Measurements from ENCODE around the gene HBEGF. TPM values are rescaled to one million over a fixed set of nuclear protein-coding genes. Genes with fewer than 3 reads are reported as not detected.

Gene HBEGF
- polyA plus RNA-seq, 2 of the 4 experiments (the other 2 are of a cell fraction), result 3.4 to 5.0 TPM

- Histone ChIP-seq H3K9me3 (no peaks in the 10 kb centered on the region), H3K4me3 (no peak overlapping the region), H3K27ac (no peak overlapping the region), H3K4me1 (peaks cover 14% of the 10 kb centered on the region), H3K4me2 (no peak overlapping the region)
- 86% methylated on average over 1 of the region's 1 CpG for WGBS (ENCODE audit: missing lambda C conversion rate)
- ATAC-seq, result no peak
- no peak for DNase-seq (ENCODE audit: low read depth in 1 of 2, low spot score in 1 of 2)
- no peak for TF ChIP-seq SMC3 (IDR thresholded peaks at IDR 0.05)
- no peak for TF ChIP-seq JUNB (IDR thresholded peaks at IDR 0.05)
- no peak for TF ChIP-seq RAD21 (conservative IDR thresholded peaks at IDR 0.05 in 1 of 2, IDR thresholded peaks at IDR 0.05 in 1 of 2)
- TF ChIP-seq NR3C1 (IDR thresholded peaks at IDR 0.05), result no peak
- no peak for TF ChIP-seq MAX (IDR thresholded peaks at IDR 0.05)
- TF ChIP-seq HOXB5 (CRISPR knock-in tag; IDR thresholded peaks at IDR 0.05), result no peak
- TF ChIP-seq HEYL (CRISPR knock-in tag; IDR thresholded peaks at IDR 0.05), result no peak
- TF ChIP-seq, protein P1, sequence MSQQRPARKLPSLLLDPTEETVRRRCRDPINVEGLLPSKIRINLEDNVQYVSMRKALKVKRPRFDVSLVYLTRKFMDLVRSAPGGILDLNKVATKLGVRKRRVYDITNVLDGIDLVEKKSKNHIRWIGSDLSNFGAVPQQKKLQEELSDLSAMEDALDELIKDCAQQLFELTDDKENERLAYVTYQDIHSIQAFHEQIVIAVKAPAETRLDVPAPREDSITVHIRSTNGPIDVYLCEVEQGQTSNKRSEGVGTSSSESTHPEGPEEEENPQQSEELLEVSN (IDR thresholded peaks at IDR 0.05; ENCODE audit: borderline replicate concordance, low read depth), result no peak
- no peak for TF ChIP-seq HOXB13 (CRISPR knock-in tag; IDR thresholded peaks at IDR 0.05; ENCODE audit: low read depth)
- no peak for TF ChIP-seq ZC3H11A (IDR thresholded peaks at IDR 0.05)
- no peak for TF ChIP-seq CBX8 (IDR thresholded peaks at IDR 0.05)
- TF ChIP-seq ZNF302 (CRISPR knock-in tag; IDR thresholded peaks at IDR 0.05), result no peak
- POLR2A ChIA-PET, result no interaction called here
- FAIRE-seq, result no peak
- CTCF ChIA-PET, result interaction anchor here (1.0 to 7.6 kb wide), 4 partner anchors 10 to 20 kb away, joined by 3 to 61 read pairs (median 3); partner anchors contain the start of gene HBEGF
These were observed 14.8 kb downstream of the HBEGF start for GRCh38 chr5:140331638-140332037.

- TF ChIP-seq FOSB (CRISPR knock-in tag; IDR thresholded peaks at IDR 0.05) (no peak), CHD4 (IDR thresholded peaks at IDR 0.05; ENCODE audit: borderline replicate concordance) (no peak), ZC3H11A (IDR thresholded peaks at IDR 0.05) (no peak), GATA3 (IDR thresholded peaks at IDR 0.05; ENCODE audit: borderline replicate concordance) (no peak), ZSCAN20 (CRISPR knock-in tag; IDR thresholded peaks at IDR 0.05) (no peak), EHF (CRISPR knock-in tag; IDR thresholded peaks at IDR 0.05) (no peak), ELK1 (IDR thresholded peaks at IDR 0.05; ENCODE audit: low read depth, low read length) (no peak), BHLHE40 (IDR thresholded peaks at IDR 0.05; ENCODE audit: low read depth, low read length) (no peak)
- no peak overlapping the region for H3K4me2 ChIP-seq
- FAIRE-seq, result no peak
- ATAC-seq, result 0 out of 6 replicates have a peak, but pooled peaks of 1 of the 2 experiments have one; percentile 8
- H3K4me3 ChIP-seq, result no peak overlapping the region
- H3K4me1 ChIP-seq, result peaks cover 15% of the 10 kb centered on the region
- H3K9me3 ChIP-seq, result no peaks in the 10 kb centered on the region
- no peak for DNase-seq (ENCODE audit: low read depth in 1 of 2, low spot score in 1 of 2)
- 0 out of 6 replicates have a peak overlapping the region, but pooled peaks of 1 of the 2 experiments have one; percentile 17 for H3K27ac ChIP-seq
- 61% methylated on average over 5 of the region's 5 CpGs for WGBS (ENCODE audit: missing lambda C conversion rate)
- CTCF ChIA-PET, result interaction anchor here (1.0 to 4.7 kb wide), 7 partner anchors 12 to 90 kb away, joined by 3 to 38 read pairs (median 4); partner anchors contain the start of gene HBEGF
- POLR2A ChIA-PET, result interaction anchor here (0.6 kb wide), 1 partner anchor 16 kb away, joined by 3 read pairs; the partner anchor contains the start of gene HBEGF
These were observed 16.5 kb downstream of the HBEGF start for GRCh38 chr5:140329739-140330481.

DNA sequence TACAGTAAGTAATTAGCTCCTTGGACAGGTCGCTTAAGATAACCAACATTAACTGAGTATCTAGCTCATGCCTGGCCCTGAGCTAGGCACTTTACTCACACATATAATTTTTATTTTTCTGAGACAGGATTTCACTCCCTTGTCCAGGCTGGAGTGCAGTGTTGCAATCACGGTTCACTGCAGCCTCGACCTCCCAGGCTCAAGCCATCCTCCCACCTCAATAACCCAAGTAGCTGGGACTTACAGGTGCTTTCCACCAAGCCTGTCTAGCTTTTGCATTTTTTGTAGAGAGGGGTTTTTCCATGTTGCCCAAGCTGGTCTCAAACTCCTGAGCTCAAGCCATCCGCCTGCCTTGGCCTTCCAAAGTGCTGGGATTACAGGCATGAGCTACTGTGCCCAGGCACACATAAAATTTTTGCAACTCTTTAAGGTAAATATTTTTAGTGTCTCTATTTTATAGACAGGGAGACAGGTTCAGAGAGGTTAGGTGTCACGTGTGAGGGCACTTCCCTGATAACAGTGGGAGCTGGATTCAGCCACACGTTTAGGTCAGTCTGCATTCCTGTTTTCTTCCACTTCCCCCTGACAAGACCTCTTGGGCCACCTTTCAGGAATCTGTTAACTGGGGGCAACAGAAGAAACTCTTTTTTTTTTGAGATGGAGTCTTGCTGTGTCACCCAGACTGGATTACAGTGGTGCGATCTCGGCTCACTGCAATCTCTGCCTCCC is 18.2 kb downstream of the HBEGF start:
- CTCF ChIA-PET, result interaction anchor here (1.2 to 4.7 kb wide), 9 partner anchors 10 to 86 kb away, joined by 3 to 38 read pairs (median 5); partner anchors contain the start of gene HBEGF
- no peaks in the 10 kb centered on the region for H3K9me3 ChIP-seq
- H3K27ac ChIP-seq, result peak overlapping the region; percentile 5 to 56; a peak in 4 of 6 replicates
- no peak overlapping the region for H3K4me3 ChIP-seq
- H3K4me1 ChIP-seq, result peaks cover 32% of the 10 kb centered on the region
- ATAC-seq (no peak), FAIRE-seq (no peak), DNase-seq (ENCODE audit: low read depth in 1 of 2, low spot score in 1 of 2) (no peak)
- peak overlapping the region; percentile 53 for H3K4me2 ChIP-seq
- no peak for TF ChIP-seq NFE2L2 (conservative IDR thresholded peaks at IDR 0.05; ENCODE audit: low read length)
- TF ChIP-seq CEBPB (IDR thresholded peaks at IDR 0.05), result peak; percentile 86 to 89
- POLR2A ChIA-PET, result interaction anchor here (1.3 kb wide), 1 partner anchor 18 kb away, joined by 6 read pairs; the partner anchor contains the start of gene HBEGF
- 79% methylated on average over 8 of the region's 8 CpGs for WGBS (ENCODE audit: missing lambda C conversion rate)

All from A549 (cell line).